Muscle layer of duodenum (tissue), 2 donors: ENCODE results near the gene PTPRG.

ENCODE experiments used
- H3K27ac ChIP-seq: one replicate; pipeline ENCODE4 v1.7.0; 2013; ENCODE audit warnings: mild to moderate bottlenecking, low read length
- H3K27me3 ChIP-seq: one replicate; pipeline ENCODE4 v1.7.0; 2013; ENCODE audit warnings: low read depth, mild to moderate bottlenecking, control low read depth, low read length
- H3K36me3 ChIP-seq, 2 donors: one replicate each; pipeline ENCODE4 v1.7.0; 2013; ENCODE audit warnings: low read length in 2 of 2, control low read depth in 1 of 2, mild to moderate bottlenecking in 1 of 2; ENCODE audit not compliant: insufficient read depth in 2 of 2, control insufficient read depth in 1 of 2
- H3K4me1 ChIP-seq, 2 donors: one replicate each; pipeline ENCODE4 v1.7.0; 2013; ENCODE audit warnings: low read length in 2 of 2, mild to moderate bottlenecking in 2 of 2, control low read depth in 1 of 2, moderate library complexity in 1 of 2; ENCODE audit not compliant: insufficient read depth in 2 of 2, control insufficient read depth in 1 of 2
- H3K4me3 ChIP-seq, 2 donors: one replicate each; pipeline ENCODE4 v1.7.0; 2013; ENCODE audit warnings: low read length in 2 of 2, low read depth in 1 of 2, mild to moderate bottlenecking in 1 of 2
- H3K9me3 ChIP-seq, 2 donors: one replicate each; pipeline ENCODE4 v1.7.0; 2013; ENCODE audit warnings: low read length in 2 of 2, control low read depth in 1 of 2, mild to moderate bottlenecking in 1 of 2; ENCODE audit not compliant: control insufficient read depth in 1 of 2
- donor health status: healthy.

The PTPRG gene

DNA sequence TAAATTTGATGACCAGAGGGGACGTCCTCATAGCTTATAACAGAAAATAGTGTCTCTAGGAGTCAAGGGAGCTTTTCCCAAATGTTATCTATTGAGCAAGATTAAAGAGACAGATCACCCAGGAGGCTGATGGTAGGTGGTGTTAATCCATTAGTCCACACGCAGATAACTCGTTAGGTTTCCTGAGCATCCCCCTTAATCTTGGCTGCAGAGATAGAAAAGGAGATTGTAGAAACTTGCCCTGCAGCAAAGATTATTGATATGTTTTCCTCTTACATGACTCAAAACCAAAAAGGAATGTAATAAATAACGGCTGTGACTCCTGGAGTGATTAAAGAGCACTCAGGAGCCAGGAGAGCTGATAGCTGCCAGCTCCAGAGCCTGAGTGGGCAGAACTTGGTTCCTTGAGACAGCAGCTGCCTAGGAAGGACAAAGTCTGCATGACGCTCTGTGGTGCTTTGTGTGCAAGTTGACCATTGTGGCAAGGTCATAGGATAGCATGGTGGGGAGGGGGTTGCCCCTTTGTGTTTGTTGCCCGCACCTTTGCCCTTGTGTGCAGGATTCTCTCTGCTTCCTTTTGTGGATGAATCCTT lies 234.8 kb downstream of the PTPRG start:
- Histone ChIP-seq H3K4me3 (no peak overlapping the region), H3K36me3 (no peaks in the 10 kb centered on the region), H3K4me1 (peaks cover 4 to 20% of the 10 kb centered on the region in 2 donors), H3K9me3 (no peaks in the 10 kb centered on the region), H3K27me3 (no peaks in the 10 kb centered on the region), H3K27ac (no peak overlapping the region)

DNA sequence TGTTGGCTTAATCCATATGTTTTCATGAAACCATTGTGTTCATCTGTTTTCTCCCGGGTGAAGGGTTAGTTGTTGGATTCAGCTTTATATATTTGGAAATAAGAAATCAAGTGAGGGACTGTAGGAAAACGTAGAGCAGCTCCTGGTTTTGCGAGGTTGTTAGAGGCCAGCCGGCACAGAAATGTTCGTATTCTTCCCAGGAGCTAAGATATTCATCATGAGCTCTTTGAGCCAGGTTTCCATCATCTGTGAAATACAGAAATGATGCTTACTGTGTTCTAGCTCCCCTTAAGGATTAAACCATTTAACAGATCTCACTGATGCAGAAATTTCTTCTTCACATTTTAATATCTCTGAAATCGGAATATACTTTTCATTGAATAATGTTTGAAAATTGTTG lies 235.5 kb downstream of the PTPRG start:
- Histone ChIP-seq H3K27me3 (no peaks in the 10 kb centered on the region), H3K27ac (no peak overlapping the region), H3K4me3 (no peak overlapping the region), H3K9me3 (no peaks in the 10 kb centered on the region), H3K4me1 (peaks cover 4 to 23% of the 10 kb centered on the region in 2 donors), H3K36me3 (no peaks in the 10 kb centered on the region)

DNA sequence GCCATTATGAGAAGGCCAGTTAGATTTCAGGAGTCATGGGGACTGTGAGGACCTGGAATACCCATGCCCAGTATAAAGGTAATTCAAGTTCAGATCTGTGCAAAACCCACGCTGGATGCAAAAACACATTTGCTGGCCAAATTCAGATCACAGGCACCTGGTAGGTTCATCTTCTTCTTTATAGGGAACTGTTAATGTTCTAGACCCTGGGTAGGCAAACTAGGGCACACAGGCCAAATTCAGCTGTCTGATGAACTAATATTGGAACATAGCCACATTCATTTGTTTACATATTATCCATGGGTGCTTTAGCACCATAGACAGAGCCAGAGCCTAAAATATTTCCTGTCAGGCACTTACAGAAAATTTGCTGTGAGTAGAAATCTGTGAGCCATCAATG lies 241.4 kb downstream of the PTPRG start:
- Histone ChIP-seq H3K9me3 (no peaks in the 10 kb centered on the region), H3K4me3 (no peak overlapping the region), H3K27ac (no peak overlapping the region), H3K27me3 (no peaks in the 10 kb centered on the region), H3K4me1 (peaks cover 7 to 43% of the 10 kb centered on the region in 2 donors), H3K36me3 (no peaks in the 10 kb centered on the region)

DNA sequence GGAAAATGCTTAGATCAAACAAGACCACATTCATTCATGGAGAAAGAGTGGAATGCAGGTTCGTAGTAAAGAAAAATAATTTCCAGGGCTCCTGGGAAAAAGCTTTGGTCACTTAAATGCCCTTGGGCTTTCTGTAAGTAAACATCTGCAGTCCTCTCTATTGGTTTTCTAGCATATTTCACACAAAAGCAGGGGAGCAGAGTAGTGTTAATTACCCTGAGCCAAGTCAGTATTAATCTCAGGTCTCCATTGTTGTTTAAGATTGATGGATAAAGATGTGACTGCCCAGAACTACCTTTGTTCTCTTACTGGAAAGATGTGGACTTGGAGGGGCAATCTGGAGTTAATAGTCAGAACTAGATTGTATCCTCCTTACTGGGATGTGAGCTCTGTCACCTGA lies 242.6 kb downstream of the PTPRG start:
- H3K27me3 ChIP-seq = no peaks in the 10 kb centered on the region
- peaks cover 9 to 46% of the 10 kb centered on the region in 2 donors for H3K4me1 ChIP-seq
- H3K4me3 ChIP-seq = no peak overlapping the region
- no peak overlapping the region for H3K27ac ChIP-seq
- H3K36me3 ChIP-seq = no peaks in the 10 kb centered on the region
- no peaks in the 10 kb centered on the region for H3K9me3 ChIP-seq

DNA sequence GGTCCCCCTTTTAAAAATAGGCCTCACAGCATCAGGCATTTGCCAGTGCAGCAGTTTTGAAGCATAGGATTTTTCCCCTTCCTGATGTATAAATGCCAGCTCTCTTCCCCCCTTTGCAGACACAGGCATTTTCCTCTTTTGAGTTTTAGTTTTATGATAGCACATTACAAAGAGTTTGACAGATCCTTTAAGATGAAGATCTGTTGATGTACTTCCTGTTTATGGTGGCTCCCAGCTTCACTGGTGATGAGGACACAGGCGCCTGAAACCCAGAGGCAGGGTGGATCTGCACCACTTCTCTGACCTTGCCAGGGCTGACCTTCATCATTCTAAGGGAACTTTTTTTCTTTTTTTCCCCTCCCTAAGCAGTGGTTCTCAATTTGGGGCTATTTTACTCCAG lies 243.4 kb downstream of the PTPRG start:
- Histone ChIP-seq H3K9me3 (no peaks in the 10 kb centered on the region), H3K36me3 (no peaks in the 10 kb centered on the region), H3K4me1 (peaks cover 15 to 54% of the 10 kb centered on the region in 2 donors), H3K27ac (peak overlapping the region; percentile 56), H3K4me3 (no peak overlapping the region), H3K27me3 (no peaks in the 10 kb centered on the region)

DNA sequence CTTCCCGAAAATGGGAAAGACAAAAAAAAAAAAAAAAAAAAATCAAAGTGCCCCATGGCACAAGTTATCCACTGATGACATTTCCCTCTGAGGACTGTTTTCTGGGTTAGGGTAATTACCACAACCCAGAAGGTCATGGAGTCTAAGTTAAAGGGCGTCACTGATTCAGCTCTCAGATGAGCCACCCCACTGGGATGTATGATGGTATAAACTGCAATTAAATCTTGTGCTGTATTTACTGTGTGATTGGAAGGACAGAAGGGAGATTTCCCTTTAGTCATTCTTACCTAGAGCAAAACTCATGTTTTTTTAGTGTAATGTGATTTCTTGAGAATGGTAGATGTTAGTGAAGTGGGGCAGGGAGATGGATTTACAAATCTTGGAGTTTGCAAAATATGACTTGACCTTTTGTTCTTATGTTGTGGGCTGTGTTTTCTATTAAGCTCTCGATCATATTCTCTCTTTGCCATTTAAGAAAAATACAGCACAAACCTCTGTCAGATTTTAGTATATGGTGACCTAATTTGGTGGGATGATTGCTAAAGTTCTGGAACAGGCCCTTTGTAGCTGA lies 244.2 kb downstream of the PTPRG start:
- Histone ChIP-seq H3K36me3 (no peaks in the 10 kb centered on the region), H3K27me3 (no peaks in the 10 kb centered on the region), H3K27ac (peak overlapping the region; percentile 56), H3K4me3 (no peak overlapping the region), H3K4me1 (peaks cover 24 to 62% of the 10 kb centered on the region in 2 donors), H3K9me3 (no peaks in the 10 kb centered on the region)

DNA sequence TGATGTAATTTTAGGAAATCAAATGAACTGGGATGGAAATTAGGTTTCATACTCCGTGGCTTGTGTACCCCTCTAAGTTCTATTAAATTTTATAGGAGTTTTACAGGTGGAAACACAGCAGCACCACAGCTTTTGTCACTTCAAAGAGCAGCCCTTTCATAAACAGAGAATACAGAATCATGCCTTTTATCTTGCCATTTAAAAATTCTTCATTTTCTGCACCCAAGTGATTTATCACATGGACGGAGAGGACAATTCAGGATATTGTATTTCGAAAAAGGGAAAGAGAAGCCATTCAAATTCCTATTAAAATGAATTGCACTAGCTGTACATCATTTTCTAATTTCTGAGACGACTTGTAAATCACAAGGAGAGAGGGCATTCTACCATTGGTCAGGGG lies 245.4 kb downstream of the PTPRG start:
- Histone ChIP-seq H3K27me3 (no peaks in the 10 kb centered on the region), H3K27ac (no peak overlapping the region), H3K36me3 (no peaks in the 10 kb centered on the region), H3K9me3 (no peaks in the 10 kb centered on the region), H3K4me3 (no peak overlapping the region), H3K4me1 (peaks cover 24 to 71% of the 10 kb centered on the region in 2 donors)

DNA sequence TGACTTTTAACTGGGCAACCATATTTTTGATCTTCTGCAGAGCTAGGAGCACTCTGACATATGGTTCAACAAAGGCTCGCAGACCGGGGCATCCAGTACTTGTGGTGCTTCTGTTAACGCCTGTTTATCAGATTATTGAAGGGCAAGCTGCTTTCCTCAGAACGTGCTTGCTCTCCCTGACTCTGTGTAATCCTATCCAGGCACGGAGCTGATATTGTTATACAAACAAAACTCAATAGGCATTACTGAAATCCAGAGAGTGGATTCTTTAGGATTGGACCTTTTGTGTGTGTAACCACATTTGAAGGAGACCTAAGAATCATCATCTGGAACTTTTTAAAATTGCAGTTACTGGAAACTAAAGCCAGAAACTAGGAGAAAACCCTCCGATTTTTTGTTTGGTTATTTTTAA lies 246.5 kb downstream of the PTPRG start:
- Histone ChIP-seq H3K4me1 (peaks cover 24 to 62% of the 10 kb centered on the region in 2 donors), H3K4me3 (no peak overlapping the region), H3K36me3 (no peaks in the 10 kb centered on the region), H3K27me3 (no peaks in the 10 kb centered on the region), H3K27ac (peak overlapping the region; percentile 43), H3K9me3 (no peaks in the 10 kb centered on the region)

DNA sequence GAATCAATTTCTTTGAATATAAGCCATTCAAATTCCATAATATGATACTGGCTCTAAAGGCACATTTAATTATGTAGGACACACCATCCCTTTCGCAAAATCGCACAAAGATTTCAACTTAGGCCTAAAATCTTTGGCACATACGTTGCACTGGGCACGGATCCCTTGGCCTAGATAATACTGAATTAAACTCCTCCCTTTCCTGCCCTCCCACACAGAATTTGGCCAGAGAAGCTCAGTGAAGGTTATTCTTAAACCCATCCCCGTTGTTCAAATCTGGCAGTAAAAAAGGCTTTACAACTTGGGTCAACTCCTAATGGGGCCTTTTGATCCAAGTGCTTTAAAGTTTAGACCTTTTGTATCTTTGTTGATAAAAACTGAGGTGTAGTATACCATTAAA lies 247.2 kb downstream of the PTPRG start:
- Histone ChIP-seq H3K9me3 (no peaks in the 10 kb centered on the region), H3K27me3 (no peaks in the 10 kb centered on the region), H3K36me3 (no peaks in the 10 kb centered on the region), H3K27ac (peak overlapping the region; percentile 43), H3K4me3 (no peak overlapping the region), H3K4me1 (peaks cover 24 to 55% of the 10 kb centered on the region in 2 donors)

DNA sequence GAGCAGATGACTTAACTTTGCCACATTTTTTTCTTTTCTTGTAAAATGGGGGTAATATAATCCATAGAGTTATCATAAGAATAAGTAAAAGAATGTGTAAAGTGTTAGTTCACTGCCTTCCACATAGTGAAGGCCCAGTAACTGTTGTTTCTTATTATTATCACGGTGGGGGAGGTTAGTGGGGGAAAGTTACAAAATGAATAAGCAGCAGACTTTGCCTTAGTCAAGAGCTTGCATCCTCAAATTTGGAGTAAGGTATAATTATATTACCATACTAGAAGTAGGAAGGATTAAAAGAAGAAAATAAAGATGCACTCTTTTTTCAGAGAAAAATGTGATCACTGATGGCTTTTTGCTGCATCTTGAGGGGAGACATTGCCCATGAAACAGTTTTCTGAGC lies 247.6 kb downstream of the PTPRG start:
- Histone ChIP-seq H3K4me3 (no peak overlapping the region), H3K4me1 (peaks cover 24 to 54% of the 10 kb centered on the region in 2 donors), H3K36me3 (no peaks in the 10 kb centered on the region), H3K27me3 (no peaks in the 10 kb centered on the region), H3K9me3 (no peaks in the 10 kb centered on the region), H3K27ac (peak overlapping the region; percentile 43)

DNA sequence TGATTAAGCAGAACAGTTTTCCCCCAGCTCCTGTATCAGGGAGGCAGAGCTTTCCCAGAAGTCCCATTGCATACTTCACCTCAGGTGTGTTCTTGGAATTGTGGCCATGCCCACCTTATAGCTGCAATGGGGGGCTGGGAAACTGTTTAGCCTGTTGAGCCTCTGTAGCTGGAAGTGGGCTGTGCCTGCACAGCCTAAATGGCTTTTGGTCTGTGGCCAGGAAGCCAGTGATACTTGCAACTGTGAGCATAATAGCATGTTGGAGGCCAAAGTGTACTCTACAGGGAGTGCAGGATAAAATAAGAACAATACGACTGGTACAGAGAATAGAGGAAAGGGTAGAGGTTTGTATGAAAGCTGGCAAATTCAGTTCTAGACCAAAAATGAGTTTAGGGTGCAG lies 248.5 kb downstream of the PTPRG start:
- Histone ChIP-seq H3K9me3 (no peaks in the 10 kb centered on the region), H3K4me1 (peaks cover 24 to 57% of the 10 kb centered on the region in 2 donors), H3K27me3 (no peaks in the 10 kb centered on the region), H3K27ac (no peak overlapping the region), H3K36me3 (no peaks in the 10 kb centered on the region), H3K4me3 (no peak overlapping the region)

DNA sequence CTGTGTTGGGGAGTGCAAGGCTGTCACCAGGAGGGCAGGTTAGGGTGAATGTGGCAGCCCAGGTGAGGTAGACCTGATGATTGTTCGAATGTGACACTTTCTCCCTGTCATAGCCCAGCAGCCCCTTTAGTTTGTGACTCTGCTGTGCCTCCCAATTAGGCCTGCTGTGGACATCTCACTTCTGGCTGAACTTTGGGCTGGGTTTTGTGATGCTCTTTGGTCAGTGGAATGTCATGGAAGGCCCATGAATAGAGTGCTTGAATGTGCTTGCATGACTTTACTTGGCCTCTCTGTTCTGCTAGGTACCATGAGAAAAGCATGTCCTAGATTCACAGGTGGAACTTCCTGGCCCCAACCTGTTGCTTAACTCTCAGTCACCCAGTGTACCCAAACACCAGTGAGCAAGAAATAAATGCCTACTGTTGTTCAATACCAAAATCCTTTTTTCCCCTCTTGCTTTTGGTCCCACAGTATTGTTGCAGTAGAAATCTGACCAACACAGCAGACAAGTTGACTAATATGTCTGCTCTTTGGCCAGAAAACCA lies 249.7 kb downstream of the PTPRG start:
- Histone ChIP-seq H3K36me3 (no peaks in the 10 kb centered on the region), H3K4me1 (peaks cover 22 to 50% of the 10 kb centered on the region in 2 donors), H3K9me3 (no peaks in the 10 kb centered on the region), H3K27ac (no peak overlapping the region), H3K4me3 (no peak overlapping the region), H3K27me3 (no peaks in the 10 kb centered on the region)
